Vagina (tissue), 2 donors: ENCODE measurements around the gene BMF. TPM values are rescaled to one million over a fixed set of nuclear protein-coding genes. Genes with fewer than 3 reads are reported as not detected.

ENCODE experiments used
- DNase-seq, 2 donors: peaks; one replicate each; pipeline ENCODE4 v3.0.0-alpha.2; 2017; ENCODE audit errors: extremely low spot score in 2 of 2
- H3K27ac ChIP-seq: fragments of 200-600 bp; sonication (generic); one replicate; pipeline ENCODE4 v1.5.1; 2019
- H3K27me3 ChIP-seq: fragments of 200-600 bp; sonication (generic); one replicate; pipeline ENCODE4 v1.5.1; 2019
- H3K36me3 ChIP-seq, 2 donors: fragments of 200-600 bp; sonication (generic); one replicate each; pipeline ENCODE4 v1.5.1; 2017 to 2019
- H3K4me1 ChIP-seq: fragments of 200-600 bp; sonication (generic); one replicate; pipeline ENCODE4 v1.5.1; 2019
- H3K4me3 ChIP-seq, 2 donors: fragments of 200-600 bp; sonication (generic); 1 replicate in 1 of 2; 2 replicates in 1 of 2; pipeline ENCODE4 v1.5.1; 2016 to 2019
- H3K9me3 ChIP-seq: fragments of 200-600 bp; sonication (generic); one replicate; pipeline ENCODE4 v1.5.1; 2019
- POLR2A ChIP-seq, 2 donors: fragments of 450-650 bp; IDR thresholded peaks; one replicate each; pipeline ENCODE4 v1.6.1; 2017; ENCODE audit warnings: antibody characterized with exemption in 2 of 2, mild to moderate bottlenecking in 2 of 2, moderate library complexity in 2 of 2
- POLR2AphosphoS5 ChIP-seq, 2 donors: sonication (generic); formaldehyde crosslinking; IDR thresholded peaks; one replicate each; pipeline ENCODE4 v1.9.0; 2017; ENCODE audit warnings: antibody characterized with exemption in 2 of 2, mild to moderate bottlenecking in 2 of 2, low read depth in 1 of 2; ENCODE audit not compliant: insufficient read depth in 1 of 2
- intact Hi-C: fragments of 100-400 bp; cut with DNase I; formaldehyde crosslinking; loops from one replicate; pipeline ENCODE4 v1.15.1; 2023
- total RNA-seq: library from RNA; depleted of rRNA; stranded (reverse); fragments of >200 nt; gene quantifications from one replicate; pipeline ENCODE4 v1.2.3, GENCODE V29; 2016
- TF ChIP-seq, protein P1 (sequence below), 3 experiments: fragments of 450-650 bp in 2 of 3; fragments of 200-600 bp in 1 of 3; sonication (generic) in 1 of 3; IDR thresholded peaks; one replicate each; pipeline ENCODE4 v1.5.1; 2017 to 2019; ENCODE audit warnings: antibody characterized with exemption in 3 of 3, mild to moderate bottlenecking in 2 of 3, moderate library complexity in 2 of 3

BMF gene
- total RNA-seq, 1 donor from 2014 or later: 2.9 TPM

GRCh38 chr15:40098489-40099261 is 10.0 kb downstream of the BMF start:
- Histone ChIP-seq H3K36me3 (no peaks in the 10 kb centered on the region), H3K27ac (peak overlapping the region; percentile 96), H3K9me3 (no peaks in the 10 kb centered on the region), H3K4me1 (peaks cover 100% of the 10 kb centered on the region), H3K27me3 (no peaks in the 10 kb centered on the region), H3K4me3 (peak overlapping the region in 1 of 2 donors; percentile 26)
- no peak for TF ChIP-seq POLR2A (IDR thresholded peaks at IDR 0.05)
- TF ChIP-seq, protein P1, sequence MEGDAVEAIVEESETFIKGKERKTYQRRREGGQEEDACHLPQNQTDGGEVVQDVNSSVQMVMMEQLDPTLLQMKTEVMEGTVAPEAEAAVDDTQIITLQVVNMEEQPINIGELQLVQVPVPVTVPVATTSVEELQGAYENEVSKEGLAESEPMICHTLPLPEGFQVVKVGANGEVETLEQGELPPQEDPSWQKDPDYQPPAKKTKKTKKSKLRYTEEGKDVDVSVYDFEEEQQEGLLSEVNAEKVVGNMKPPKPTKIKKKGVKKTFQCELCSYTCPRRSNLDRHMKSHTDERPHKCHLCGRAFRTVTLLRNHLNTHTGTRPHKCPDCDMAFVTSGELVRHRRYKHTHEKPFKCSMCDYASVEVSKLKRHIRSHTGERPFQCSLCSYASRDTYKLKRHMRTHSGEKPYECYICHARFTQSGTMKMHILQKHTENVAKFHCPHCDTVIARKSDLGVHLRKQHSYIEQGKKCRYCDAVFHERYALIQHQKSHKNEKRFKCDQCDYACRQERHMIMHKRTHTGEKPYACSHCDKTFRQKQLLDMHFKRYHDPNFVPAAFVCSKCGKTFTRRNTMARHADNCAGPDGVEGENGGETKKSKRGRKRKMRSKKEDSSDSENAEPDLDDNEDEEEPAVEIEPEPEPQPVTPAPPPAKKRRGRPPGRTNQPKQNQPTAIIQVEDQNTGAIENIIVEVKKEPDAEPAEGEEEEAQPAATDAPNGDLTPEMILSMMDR (IDR thresholded peaks at IDR 0.05): no peak
- peak; percentile 81 to 92 for TF ChIP-seq POLR2AphosphoS5 (IDR thresholded peaks at IDR 0.05; ENCODE audit: insufficient read depth in 1 of 2, low read depth in 1 of 2)
- peak in 1 of 2 donors; percentile 86 for DNase-seq
- intact Hi-C loops: loop anchor here (5.0 kb wide), 1 partner anchor 51 kb away; no protein-coding TSS in a partner anchor

DNA sequence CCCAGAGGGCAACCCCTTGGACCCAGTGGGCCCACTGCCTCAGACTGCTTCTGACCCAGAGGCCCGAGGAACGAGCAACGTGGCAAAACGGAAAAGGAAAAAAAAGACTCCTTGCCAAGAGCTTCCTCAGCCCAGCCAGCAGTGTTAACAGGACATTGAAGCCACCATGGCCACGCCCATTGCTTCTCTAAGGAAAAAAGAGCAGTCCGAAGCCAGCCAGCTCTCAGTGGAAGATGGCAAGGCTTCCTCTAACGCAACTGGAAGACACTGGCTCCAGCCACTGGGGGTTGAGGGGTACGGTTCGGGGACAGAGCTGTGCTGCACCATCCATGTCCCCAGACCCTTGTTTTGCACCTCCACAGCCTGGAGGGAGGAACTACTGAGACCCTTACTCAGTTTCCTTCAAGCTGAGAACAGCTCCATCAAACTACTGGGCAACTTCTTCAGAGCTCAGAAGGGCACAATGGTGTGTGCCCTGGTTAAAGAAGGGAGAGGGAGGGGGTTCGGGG is 10.7 kb downstream of the BMF start:
- peaks cover 100% of the 10 kb centered on the region for H3K4me1 ChIP-seq
- H3K27ac ChIP-seq: peak overlapping the region; percentile 96
- DNase-seq: no peak
- TF ChIP-seq, protein P1 (IDR thresholded peaks at IDR 0.05): no peak
- TF ChIP-seq POLR2A (IDR thresholded peaks at IDR 0.05): no peak
- no peak for TF ChIP-seq POLR2AphosphoS5 (IDR thresholded peaks at IDR 0.05; ENCODE audit: insufficient read depth in 1 of 2, low read depth in 1 of 2)
- H3K9me3 ChIP-seq: no peaks in the 10 kb centered on the region
- intact Hi-C loops: loop anchor here (5.0 kb wide), 1 partner anchor 51 kb away; no protein-coding TSS in a partner anchor
- H3K36me3 ChIP-seq: no peaks in the 10 kb centered on the region
- H3K27me3 ChIP-seq: no peaks in the 10 kb centered on the region
- no peak overlapping the region for H3K4me3 ChIP-seq

DNA sequence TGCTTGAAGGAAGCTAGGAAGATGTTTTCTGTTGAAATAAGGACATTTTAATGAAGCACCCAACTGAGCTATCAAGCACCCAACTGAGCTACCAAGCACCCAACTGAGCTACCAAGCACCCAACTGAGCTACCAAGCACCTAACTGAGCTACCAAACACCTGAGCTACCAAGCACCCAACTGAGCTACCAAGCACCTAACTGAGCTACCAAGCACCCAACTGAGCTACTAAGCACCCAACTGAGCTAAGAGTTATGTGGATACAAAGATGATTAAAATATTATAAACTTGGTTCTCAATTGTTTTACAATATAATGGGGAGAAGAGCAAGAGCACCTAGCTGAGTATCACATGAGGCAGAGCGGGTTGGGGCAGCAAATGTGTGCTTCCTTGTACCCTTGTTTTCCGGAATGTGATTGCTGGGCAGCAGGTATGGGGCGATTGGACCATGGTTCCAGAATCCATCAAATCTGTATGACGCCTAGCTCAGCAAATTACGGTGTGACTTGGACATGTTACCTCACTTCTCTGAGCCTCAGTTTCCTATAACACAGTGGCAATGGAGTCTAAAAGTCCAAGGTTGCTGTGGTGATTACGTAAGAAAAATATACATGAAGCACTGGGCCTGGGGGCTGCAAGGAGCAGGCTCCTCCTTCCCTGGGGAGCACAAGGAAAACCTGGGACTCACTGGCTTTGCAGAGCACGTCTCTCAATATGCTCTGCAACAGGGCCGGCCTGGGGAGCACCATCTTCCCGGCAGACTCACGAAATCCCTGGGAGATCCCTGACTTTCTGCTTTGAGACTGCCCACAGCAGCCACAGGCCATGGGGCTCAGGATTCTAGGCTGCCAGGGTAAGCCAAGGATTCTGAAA is 11.3 kb downstream of the BMF start:
- Histone ChIP-seq H3K36me3 (no peaks in the 10 kb centered on the region), H3K4me3 (no peak overlapping the region), H3K27ac (peak overlapping the region; percentile 96), H3K4me1 (peaks cover 100% of the 10 kb centered on the region), H3K9me3 (no peaks in the 10 kb centered on the region), H3K27me3 (no peaks in the 10 kb centered on the region)
- TF ChIP-seq, protein P1 (IDR thresholded peaks at IDR 0.05): no peak
- TF ChIP-seq POLR2AphosphoS5 (IDR thresholded peaks at IDR 0.05; ENCODE audit: insufficient read depth in 1 of 2, low read depth in 1 of 2) (no peak), POLR2A (IDR thresholded peaks at IDR 0.05) (no peak)
- intact Hi-C loops: loop anchor here (5.0 kb wide), 1 partner anchor 50 kb away; no protein-coding TSS in a partner anchor
- no peak for DNase-seq

DNA sequence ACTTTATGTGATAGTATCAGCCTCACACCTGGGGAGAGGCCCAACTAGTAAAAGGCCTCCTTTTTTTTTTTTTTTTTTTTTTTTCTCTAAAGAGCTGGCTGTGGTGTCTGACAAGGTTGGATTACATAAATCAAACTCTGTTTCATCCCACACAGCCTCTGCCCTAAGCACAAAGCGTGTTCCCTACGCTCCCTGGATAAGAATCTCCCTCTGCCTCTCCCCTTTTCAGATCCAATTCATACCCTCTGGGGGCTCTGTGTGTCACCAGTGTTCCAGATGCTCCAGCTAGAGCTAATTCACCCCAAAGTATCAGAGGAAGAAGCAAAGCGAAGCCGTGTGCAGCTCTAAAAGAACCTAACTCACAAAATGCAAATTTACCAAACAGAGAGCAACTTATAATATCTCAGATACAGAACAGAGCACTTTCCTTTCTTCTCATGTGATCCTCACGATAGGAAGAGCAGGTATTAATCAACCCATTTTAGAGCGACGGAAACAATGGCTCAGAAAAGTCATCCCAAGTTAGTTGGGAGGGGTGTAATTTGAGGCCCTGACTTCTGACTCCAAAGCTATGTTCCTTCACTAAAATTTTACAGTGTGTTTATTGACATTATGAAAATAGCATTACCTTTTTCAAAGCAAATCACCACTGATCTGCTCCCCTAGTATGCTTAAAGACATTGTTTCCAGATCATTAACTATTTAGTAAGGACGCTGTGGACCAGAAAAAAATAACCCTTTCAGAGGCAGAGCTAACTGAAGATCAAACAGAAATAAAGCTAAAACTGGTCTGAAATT is 12.4 kb downstream of the BMF start:
- Histone ChIP-seq H3K9me3 (no peaks in the 10 kb centered on the region), H3K27ac (peak overlapping the region; percentile 96), H3K4me1 (peaks cover 100% of the 10 kb centered on the region), H3K4me3 (no peak overlapping the region), H3K27me3 (no peaks in the 10 kb centered on the region), H3K36me3 (no peaks in the 10 kb centered on the region)
- intact Hi-C loops: loop anchor here (5.0 kb wide), 1 partner anchor 49 kb away; no protein-coding TSS in a partner anchor
- no peak for TF ChIP-seq POLR2A (IDR thresholded peaks at IDR 0.05)
- no peak for TF ChIP-seq POLR2AphosphoS5 (IDR thresholded peaks at IDR 0.05; ENCODE audit: insufficient read depth in 1 of 2, low read depth in 1 of 2)
- TF ChIP-seq, protein P1 (IDR thresholded peaks at IDR 0.05): no peak
- DNase-seq: no peak
